GM12874 (cell line): ENCODE measurements around the gene ACTL10.

Experiments used
- CTCF ChIP-seq: IDR thresholded peaks from 2 replicates; pipeline ENCODE4 v1.5.1; 2011; ENCODE audit warnings: low read depth, mild to moderate bottlenecking, control low read depth, low read length, moderate library complexity; ENCODE audit not compliant: insufficient read depth

Gene ACTL10

GRCh38 chr20:33710681-33711445, 44.1 kb downstream of the ACTL10 start:
- TF ChIP-seq CTCF: no peak

GRCh38 chr20:33711446-33711738, 44.6 kb downstream of the ACTL10 start:
- TF ChIP-seq CTCF: no peak

- no peak for TF ChIP-seq CTCF
Measured at GRCh38 chr20:33713865-33714367, 47.2 kb downstream of the ACTL10 start.

GRCh38 chr20:33716498-33716897, 49.8 kb downstream of the ACTL10 start:
- TF ChIP-seq CTCF: no peak
